ENCODE results near the gene TUBB4A. TPM values are rescaled to one million over a fixed set of nuclear protein-coding genes. Genes with fewer than 3 reads are reported as not detected.
"Not testable (repeated sequence)": the region's sequence is repeated elsewhere in the genome, so short reads cannot be mapped to it uniquely, and the experiment has no call there.

Gene TUBB4A
- polyA plus RNA-seq, 3 donors, result 0.18 to 2.0 (median 0.68) TPM

DNA sequence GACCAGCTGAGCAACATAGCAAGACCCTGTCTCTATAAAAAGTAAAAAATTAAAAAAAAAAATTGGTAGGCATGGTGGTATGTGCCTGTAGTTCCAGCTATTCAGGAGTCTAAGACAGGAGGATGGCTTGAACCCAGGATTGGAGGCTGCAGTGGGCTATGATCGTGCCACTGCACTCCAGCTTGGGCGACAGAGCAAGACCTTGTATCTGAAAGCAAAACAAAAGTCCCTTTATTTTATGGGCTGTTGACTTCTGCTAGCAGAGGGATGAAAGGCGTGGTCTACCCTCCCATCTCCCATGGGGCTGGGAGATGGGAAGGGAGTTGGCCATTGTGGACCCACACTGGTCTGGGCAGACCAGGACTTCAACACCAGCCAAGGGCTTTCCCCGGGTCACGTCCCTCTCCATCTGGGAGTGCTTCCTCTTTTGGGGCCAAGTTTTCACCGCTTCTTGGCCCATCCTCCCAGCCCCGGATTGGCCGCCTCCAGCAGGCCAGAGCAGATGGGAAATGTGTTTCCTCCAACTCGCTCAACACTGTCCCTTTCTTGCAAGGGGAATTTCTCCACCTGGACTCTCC, 26.5 kb upstream of the TUBB4A start:
- no peak overlapping the region for H3K27ac ChIP-seq (ENCODE audit: low read depth, low read length)
- WGBS, 3 donors, result 21 to 36% (median 25%) methylated on average over 9 of the region's 9 CpGs

DNA sequence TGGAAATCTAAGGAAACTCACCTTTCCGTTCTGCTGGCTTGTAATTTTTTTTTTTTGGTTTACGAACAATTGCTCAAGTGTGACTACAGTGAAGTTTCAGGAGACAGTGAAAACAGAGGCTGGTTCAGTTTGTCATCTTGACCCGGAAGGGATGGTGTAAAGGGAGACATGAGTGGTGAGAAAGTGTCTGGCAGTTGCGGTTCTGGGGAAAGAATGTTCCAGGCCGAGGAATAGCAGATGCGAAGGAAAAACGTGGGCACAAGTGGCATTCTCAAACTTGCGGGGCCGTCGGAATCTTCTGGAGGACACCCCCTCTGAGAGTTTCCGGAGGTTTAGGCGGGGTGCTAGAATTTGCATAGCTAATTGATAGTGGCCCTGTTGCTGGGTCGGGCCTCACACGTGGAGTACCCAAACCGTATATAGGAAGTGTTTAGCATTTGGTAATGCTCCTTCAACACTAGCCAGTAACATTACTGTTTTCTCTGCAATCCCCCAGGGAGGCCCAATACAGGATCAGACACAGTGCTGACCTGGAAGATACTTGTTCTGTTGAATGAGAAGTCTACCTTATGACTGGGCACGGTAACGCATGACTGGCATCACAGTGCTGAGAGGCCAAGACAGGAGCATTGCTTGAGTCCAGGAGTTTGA, 25.9 kb upstream of the TUBB4A start:
- no peak overlapping the region for H3K27ac ChIP-seq (ENCODE audit: low read depth, low read length)
- WGBS, 3 donors, result 66 to 78% (median 78%) methylated on average over 17 of the region's 17 CpGs

DNA sequence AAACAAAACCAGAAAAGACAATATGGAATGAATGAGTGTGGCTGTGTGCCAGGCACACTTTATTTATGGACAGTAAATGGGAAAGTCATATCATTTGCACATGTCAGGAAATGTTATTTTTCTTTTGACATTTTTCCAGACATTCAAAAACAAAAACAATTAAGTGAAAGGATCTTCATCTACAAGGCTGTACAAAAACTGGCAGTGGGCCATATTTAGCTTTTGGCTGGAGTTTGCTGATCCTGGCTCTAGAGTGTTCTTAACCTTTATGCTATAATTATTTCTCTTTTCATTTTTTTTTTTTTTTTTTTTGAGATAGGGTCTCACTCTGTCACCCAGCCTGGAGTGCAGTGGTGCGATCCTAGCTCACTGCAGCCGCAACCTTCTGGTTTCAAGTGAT, 22.2 kb upstream of the TUBB4A start:
- 48 to 89% (median 73%) methylated on average over 2 of the region's 2 CpGs for WGBS, 3 donors
- no peak overlapping the region for H3K27ac ChIP-seq (ENCODE audit: low read depth, low read length)

DNA sequence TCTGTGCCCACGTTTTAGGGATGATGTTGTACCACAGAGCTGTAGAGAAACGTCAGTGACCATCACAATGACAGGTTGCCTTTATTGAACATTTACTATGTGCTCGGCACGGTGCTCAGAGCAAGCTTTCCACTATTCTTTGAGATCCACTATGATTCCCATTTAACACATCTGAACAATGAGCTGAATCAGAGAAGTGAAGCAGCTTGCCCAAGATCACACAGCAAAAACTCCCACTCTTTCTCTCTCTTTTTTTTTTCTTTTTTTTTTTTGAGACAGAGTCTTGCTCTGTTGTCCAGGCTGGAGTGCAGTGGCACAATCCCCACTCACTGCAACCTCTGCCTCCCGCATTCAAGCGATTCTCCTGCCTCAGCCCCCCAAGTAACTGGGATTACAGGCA, 20.6 kb upstream of the TUBB4A start:
- H3K27ac ChIP-seq (ENCODE audit: low read depth, low read length), result no peak overlapping the region
- 76 to 87% (median 86%) methylated on average over 6 of the region's 6 CpGs for WGBS, 3 donors

DNA sequence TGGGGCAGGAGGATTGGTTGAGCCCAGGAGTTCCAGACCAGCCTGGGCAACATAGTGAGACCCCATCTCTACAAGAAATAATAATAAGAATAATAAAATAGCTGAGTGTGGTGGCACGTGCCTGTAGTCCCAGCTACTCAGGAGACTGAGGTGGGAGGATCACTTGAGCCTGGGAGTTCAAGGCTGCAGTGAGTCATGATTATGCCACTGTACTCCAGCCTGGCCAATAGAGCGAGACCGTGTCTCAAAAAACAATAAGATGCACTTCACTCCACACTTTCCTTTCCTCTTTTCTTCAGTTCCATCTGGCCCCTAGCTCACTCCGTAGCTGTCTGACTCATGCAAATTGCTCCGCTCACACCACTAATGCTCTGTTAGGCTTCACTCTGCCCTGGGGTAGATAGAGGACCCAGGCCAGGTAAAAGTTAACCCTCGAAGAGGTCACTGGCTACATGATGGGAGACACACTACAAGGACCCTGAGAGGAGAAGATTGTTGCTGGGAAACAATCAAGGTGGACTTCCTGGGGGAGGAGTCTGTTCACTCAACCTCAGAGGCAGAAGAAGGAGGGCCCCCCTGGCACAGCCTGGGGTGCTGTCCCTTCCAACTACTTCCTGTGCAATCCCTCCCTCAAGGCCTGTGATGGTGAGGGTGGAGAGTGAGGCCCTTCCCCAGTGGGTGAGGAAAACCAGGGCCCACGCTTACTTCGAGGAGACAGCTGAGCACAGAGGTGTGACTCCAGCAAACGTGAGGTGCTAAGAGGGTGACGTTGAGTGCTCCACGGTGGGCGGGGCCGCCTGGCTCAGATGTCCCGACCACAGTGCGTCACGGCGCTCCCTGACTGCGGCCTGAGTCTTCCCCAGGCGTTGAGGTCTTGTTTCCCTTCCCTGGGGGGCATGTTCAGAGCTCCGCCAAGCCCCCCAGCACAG, 19.9 kb upstream of the TUBB4A start:
- no peak overlapping the region for H3K27ac ChIP-seq (ENCODE audit: low read depth, low read length)
- WGBS, 3 donors, result 47 to 66% (median 62%) methylated on average over 20 of the region's 20 CpGs

DNA sequence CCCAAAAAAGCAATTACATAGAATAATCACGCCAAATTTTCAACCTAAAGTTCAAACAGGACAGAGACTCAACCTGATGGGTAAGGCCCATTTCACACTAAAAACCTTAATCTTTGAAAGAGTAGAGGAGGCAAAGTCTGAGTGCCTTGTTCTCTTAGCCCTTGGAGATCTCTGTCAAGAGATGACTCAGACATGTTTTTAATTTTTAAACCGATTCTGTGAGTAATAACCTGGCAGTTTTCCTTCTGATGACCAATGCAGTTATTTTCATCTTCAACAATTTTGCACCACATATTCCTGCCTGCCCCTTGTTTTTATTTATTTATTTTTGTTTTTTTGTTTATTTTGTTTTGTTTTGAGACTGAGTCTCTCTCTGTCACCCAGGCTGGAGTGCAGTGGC, 17.2 kb upstream of the TUBB4A start:
- H3K27ac ChIP-seq (ENCODE audit: low read depth, low read length), result no peak overlapping the region
- 45 to 53% (median 49%) methylated on average over 2 of the region's 2 CpGs for WGBS, 3 donors

DNA sequence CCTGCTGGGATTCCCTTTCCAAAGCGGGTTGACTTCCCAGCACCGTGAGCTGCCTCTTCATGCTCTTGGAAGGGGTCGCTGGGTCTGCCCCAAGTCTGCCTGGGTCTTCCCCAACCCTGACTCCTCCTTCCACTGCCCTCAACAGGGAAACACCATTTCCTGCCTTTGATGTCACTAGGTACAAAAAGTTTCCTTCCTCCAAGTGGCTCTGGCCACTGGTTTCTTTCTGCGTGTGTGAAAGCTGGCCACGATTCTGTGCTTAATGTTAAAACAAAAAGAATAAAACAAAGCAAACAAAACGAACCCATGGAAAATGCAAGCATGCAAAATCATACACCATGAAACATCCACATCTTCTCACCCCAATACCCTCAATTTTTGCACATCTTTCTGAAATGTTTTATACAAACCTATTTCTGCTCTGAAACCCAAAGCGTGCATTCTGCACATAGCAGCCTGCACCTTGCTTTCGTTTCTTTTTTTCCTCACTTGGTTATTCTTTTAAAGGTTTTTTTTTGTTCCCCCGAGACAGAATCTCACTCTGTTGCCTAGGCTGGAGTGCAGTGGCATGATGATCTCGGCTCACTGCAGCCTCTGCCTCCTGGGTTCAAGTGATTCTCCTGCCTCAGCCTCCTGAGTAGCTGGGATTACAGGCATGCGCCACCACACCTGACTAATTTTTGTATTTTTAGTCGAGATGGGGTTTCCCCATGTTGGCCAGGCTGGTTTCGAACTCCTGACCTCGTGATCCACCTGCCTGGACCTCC, 16.2 kb upstream of the TUBB4A start:
- H3K27ac ChIP-seq (ENCODE audit: low read depth, low read length), result no peak overlapping the region
- 41 to 46% (median 43%) methylated on average over 14 of the region's 14 CpGs for WGBS, 3 donors

DNA sequence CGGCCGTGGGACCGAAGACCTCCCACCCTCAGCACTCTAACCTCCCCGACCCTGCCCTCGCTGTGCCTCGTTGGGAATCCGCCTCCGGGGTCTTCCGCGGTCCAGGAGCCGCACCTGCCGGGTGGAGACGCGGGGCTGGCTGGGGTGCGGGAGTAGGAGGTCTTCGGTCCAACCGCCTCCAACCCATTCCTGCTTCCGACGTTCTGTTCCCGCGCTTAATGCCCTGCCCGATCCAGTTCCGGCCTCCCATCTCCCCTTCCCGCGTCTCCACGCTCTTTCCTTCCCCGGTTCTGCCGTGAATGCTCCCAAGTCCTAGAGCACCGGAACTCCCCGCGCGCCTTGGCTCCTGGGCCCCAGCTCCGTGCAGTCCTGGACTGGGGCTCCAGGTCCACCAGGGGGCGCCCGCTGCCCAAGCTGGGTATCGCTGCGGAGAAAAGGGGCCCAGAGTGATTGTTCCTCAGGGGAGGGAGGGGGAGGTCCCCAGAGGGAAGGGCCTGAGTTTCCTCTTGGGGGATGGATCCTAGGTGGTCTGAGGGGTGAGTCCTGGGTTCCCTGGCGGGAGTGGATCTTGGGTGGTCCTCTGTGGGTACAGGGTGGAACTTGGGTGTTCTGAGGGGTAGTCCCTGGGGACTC, 14.7 kb upstream of the TUBB4A start:
- WGBS, 3 donors, result 0 to 1% (median 0%) methylated on average over 34 to 38 of the region's 38 CpGs
- H3K27ac ChIP-seq (ENCODE audit: low read depth, low read length), result no peak overlapping the region

DNA sequence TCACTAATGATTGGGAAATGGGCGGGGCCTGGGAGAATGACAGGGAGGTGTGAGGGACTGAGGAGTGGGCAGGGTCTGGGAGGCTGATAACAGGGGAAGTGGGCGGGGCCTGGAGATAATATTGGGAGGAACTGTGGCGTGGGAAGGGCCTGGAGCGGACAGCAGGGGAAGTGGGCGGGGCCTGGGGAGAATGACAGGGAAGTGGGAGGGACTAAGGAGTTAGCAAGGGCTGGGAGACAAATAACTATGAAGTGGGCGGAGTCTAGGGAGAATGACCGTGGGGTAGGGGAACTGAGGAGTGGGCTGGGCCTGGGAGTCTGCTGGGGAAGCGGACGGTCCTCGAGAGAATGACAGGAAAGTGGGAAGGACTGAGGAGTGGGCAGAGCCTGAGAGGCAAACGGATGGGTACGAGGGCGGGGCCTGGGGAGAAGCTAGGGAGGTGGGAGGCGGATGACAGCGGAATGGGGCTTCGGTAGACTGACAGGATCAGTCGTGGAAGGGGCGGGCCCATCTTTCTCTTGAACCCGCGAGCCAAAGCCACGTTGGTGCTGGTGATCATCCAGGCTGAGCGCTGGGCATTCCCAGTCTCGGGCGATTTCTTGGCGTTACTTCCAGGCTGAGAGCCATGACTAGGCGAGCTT, 14.0 kb upstream of the TUBB4A start:
- WGBS, 3 donors, result 1 to 3% (median 2%) methylated on average over 25 to 26 of the region's 26 CpGs
- H3K27ac ChIP-seq (ENCODE audit: low read depth, low read length), result no peak overlapping the region

DNA sequence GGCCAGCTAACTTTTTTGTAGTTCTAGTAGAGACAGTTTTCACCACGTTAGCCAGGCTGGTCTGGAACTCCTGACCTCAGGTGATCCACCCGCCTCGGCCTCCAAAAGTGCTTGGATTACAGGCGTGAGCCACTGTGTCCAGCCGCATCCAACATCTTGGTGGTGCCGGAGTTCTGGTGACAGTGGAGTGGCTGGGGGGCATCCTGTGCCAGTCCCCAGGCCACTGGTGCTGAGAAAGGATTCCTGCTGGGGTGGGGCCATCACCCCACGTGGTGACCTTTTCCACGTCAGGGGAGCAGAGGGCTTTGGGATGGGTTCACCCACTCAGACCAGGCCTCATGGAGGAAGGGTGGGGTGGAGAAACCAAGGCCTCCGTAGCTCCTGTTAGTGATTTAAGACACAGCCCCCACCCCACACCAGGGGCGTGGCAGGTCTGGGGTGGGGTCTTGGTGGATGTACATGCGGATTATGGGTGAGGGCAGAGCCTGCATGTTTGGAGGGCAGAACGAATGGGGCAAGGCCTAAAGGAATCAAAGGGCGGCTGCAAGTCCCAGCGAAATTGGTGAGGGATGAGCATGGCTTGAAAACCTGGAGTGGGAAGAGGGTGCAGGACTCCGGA, 12.9 kb upstream of the TUBB4A start:
- 87 to 89% (median 88%) methylated on average over 15 of the region's 15 CpGs for WGBS, 3 donors
- H3K27ac ChIP-seq (ENCODE audit: low read depth, low read length), result no peak overlapping the region

DNA sequence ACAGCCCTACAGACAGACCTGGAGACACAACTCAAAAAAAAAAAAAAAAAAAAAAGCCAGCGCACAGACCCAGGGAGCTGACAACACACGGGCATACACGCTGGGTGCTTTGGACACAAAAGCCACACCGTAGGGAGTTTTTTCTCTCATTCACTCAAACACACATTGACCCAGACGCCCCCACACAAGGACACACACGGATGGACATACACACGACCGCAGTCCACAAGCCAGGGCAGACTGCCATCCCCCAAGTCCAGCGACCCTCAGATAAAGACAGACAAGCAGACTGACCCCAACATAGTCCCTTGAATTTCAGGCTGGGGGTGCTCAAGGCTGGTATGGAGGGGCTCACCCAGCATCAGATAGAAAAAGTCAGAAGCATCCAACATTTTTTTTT, 12.0 kb upstream of the TUBB4A start:
- whole genome bisulfite sequencing, 3 donors, result 73 to 77% (median 76%) methylated on average over 8 to 9 of the region's 9 CpGs
- no peak overlapping the region for H3K27ac ChIP-seq (ENCODE audit: low read depth, low read length)

DNA sequence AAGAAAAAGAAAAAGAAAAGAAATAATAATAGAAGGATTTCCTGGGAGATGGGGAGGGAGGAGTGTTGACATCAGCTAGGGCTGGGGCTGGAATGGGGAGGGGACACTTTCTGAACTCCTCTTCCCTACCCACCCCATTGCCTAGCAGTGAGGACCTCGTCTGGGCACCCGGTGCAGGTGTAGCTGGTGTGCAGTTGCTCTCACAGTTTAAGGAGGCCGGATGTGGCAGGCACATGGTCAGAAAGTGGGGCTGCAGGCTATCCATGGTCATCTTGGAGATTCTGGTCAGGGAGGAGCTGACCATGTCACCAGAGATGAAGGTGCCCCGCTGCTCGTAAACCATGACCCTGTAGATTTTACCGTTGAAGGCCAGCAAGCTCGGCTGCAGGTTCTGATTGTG, 8.5 kb upstream of the TUBB4A start:
- no peak overlapping the region for H3K27ac ChIP-seq (ENCODE audit: low read depth, low read length)
- WGBS, 3 donors, result 81 to 93% (median 82%) methylated on average over 7 of the region's 7 CpGs

DNA sequence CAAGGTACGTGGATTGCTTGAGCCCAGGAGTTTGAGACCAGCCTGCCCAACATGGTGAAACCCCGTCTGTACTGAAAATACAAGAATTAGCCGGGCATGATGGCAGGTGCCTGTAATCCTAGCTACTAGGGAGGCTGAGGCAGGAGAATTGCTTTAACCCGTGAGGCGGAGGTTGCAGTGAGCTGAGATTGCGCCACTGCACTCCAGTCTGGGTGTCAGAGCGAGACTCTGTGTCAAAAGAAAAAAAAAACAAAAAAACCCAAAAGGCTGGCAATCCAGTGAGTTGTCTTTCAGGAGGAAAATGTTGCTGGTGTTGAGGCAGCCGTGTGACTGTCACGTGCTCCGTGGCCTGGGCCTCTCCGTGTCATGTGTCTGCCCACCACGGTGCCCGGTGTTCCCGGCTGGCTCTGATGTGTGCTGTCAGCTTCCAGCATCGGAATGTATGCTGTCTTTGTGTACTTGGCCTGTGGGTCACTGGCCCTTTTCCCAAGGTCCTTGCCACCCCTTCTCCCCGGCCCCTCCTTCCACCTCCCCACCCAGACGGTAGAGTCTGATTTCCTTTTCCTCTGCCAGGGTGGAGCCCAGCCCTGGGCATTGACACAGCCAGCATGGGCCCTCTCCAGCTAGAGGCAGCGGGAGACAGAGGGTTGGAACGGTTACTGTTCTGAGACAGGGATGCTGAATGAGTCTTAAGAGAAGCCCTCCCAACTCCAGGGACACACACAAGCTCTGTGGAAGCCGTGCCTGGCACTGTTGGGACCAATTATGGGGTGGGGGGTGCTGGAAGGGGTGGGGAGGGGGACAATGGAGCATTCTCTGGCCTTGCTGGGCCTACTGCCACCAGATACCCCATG, 7.2 kb upstream of the TUBB4A start:
- H3K27ac ChIP-seq (ENCODE audit: low read depth, low read length), result no peak overlapping the region
- 39 to 72% (median 68%) methylated on average over 20 of the region's 20 CpGs for WGBS, 3 donors

DNA sequence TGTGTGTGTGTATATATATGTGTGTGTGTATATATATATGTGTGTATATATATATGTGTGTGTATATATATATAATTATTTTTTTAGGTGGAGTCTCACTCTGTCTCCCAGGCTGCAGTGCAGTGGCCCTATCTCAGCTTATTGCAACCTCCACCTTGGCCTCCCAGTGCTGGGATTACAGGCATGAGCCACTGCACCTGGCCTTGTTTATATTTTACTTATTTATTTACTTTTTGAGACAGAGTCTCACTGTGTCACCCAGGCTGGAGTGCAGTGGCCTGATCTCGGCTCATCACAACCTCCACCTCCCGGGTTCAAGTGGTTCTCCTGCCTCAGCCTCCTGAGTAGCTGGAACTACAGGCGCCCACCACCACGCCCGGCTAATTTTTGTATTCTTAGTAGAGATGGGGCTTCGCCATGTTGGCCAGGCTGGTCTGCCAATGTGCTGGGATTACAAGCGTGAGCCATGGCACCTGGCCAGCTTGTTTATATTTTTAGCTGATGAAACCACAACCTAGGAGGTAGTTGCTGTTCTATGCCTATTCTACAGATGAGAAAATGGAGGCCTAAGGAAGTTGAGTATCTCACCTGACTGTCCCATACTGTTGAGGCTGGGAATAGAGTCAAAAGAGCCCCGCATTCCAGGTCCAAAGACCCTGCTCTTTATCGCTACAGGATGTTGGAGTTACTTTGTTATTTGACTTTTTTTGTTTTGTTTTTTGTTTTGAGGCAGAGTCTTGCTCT, 6.1 kb upstream of the TUBB4A start:
- WGBS, 3 donors, result 83 to 91% (median 90%) methylated on average over 9 of the region's 9 CpGs
- H3K27ac ChIP-seq (ENCODE audit: low read depth, low read length), result not testable (repeated sequence)

DNA sequence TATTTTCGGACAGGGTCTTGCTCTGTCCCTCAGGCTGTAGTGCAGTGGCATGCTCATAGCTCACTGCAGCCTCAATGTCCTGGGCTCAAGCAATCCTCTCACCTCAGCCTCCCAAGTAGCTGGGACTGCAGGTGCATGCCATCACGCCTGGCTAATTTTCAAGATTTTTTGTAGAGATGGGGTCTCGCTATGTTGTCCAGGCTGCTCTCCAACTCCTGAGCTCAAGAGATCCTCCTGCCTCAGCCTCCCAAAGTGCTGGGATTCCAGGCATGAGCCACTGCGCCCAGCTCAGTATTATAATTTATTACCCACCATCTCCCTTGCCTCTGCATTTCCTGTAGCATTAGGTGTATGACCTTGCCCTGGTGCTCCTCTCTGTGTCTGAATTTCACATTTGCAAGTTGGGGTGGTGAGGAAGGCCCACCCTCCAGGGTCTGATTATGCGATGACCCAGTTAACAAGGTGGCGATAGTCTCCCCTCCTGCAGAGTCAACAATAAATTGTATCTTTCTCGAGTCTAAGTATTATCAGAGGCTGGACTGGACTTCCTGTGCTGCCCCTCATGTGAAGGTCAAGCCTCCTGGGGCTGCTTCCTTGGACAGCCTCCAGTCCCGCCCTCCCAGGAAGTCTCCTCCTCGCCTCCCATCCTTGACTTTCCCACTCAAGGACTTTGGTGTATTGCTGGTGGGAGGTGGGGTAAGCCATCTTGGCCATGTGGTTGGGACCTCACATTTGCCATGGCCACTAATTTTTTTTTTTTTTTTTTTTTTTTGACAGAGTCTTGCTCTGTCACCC, 1.5 kb upstream of the TUBB4A start:
- 69 to 76% (median 73%) methylated on average over 9 of the region's 9 CpGs for WGBS, 3 donors
- no peak overlapping the region for H3K27ac ChIP-seq (ENCODE audit: low read depth, low read length)

All from adipose tissue (tissue), 3 donors.